WTC11 (cell line): Measurements from ENCODE around the gene ADGRL1. TPM values are rescaled to one million over a fixed set of nuclear protein-coding genes. Genes with fewer than 3 reads are reported as not detected.

Source experiments
- ATF1 ChIP-seq: sonication (generic); formaldehyde crosslinking; IDR thresholded peaks from 2 replicates; pipeline ENCODE4 v1.8.1; 2023; ENCODE audit warnings: mild to moderate bottlenecking, moderate library complexity, missing genetic modification reagents
- CREM ChIP-seq: sonication (generic); formaldehyde crosslinking; IDR thresholded peaks from 2 replicates; pipeline ENCODE4 v1.8.1; 2022; ENCODE audit warnings: mild to moderate bottlenecking, missing genetic modification reagents, moderate library complexity
- ERG ChIP-seq: fragments of 250-450 bp; sonication (Bioruptor Pico); IDR thresholded peaks from 2 replicates; pipeline ENCODE4 v1.8.0; 2021; ENCODE audit warnings: mild to moderate bottlenecking
- ESRRA ChIP-seq: sonication (generic); formaldehyde crosslinking; IDR thresholded peaks from 2 replicates; pipeline ENCODE4 v1.8.1; 2022; ENCODE audit warnings: mild to moderate bottlenecking, missing genetic modification reagents, borderline replicate concordance
- ETV6 ChIP-seq: sonication (generic); formaldehyde crosslinking; IDR thresholded peaks from 2 replicates; pipeline ENCODE4 v1.8.1; 2022; ENCODE audit warnings: mild to moderate bottlenecking, missing genetic modification reagents
- GRHL2 ChIP-seq: fragments of 250-450 bp; sonication (Bioruptor Pico); IDR thresholded peaks from 2 replicates; pipeline ENCODE4 v1.8.0; 2022; ENCODE audit warnings: mild to moderate bottlenecking, moderate library complexity; ENCODE audit not compliant: insufficient replicate concordance, severe bottlenecking
- GTF2I ChIP-seq: fragments of 250-450 bp; sonication (Bioruptor Pico); conservative IDR thresholded peaks from 2 replicates; pipeline ENCODE4 v1.4.0; 2021; ENCODE audit warnings: mild to moderate bottlenecking
- PRDM15 ChIP-seq: sonication (generic); formaldehyde crosslinking; IDR thresholded peaks from 2 replicates; pipeline ENCODE4 v1.8.0; 2022; ENCODE audit warnings: missing genetic modification reagents
- TEAD1 ChIP-seq: sonication (generic); formaldehyde crosslinking; IDR thresholded peaks from 2 replicates; pipeline ENCODE4 v1.8.0; 2022; ENCODE audit warnings: mild to moderate bottlenecking, missing genetic modification reagents
- ZMAT4 ChIP-seq: fragments of 250-450 bp; sonication (Bioruptor Pico); IDR thresholded peaks from 2 replicates; pipeline ENCODE4 v1.9.0; 2021; ENCODE audit warnings: mild to moderate bottlenecking
- ZNF281 ChIP-seq: sonication (generic); formaldehyde crosslinking; IDR thresholded peaks from 2 replicates; pipeline ENCODE4 v1.8.0; 2023; ENCODE audit warnings: mild to moderate bottlenecking, missing genetic modification reagents
- ZNF317 ChIP-seq: sonication (generic); formaldehyde crosslinking; IDR thresholded peaks from 2 replicates; pipeline ENCODE4 v1.8.1; 2023; ENCODE audit warnings: low read depth, mild to moderate bottlenecking, moderate library complexity, missing genetic modification reagents, borderline replicate concordance
- ZNF532 ChIP-seq: fragments of 250-450 bp; sonication (Bioruptor Pico); IDR thresholded peaks from 2 replicates; pipeline ENCODE4 v1.9.0; 2021; ENCODE audit warnings: mild to moderate bottlenecking, borderline replicate concordance
- ZNF671 ChIP-seq: fragments of 250-450 bp; sonication (Bioruptor Pico); IDR thresholded peaks from 2 replicates; pipeline ENCODE4 v1.8.0; 2021; ENCODE audit warnings: mild to moderate bottlenecking
- total RNA-seq: library from RNA; stranded (reverse); gene quantifications from 3 replicates; pipeline ENCODE4 v1.2.3, GENCODE V29; 2021

The ADGRL1 gene
- total RNA-seq, 1 experiment from 2014 or later, result 128 TPM

GRCh38 chr19:14136509-14137281 lies 69.3 kb downstream of the ADGRL1 start, which contains the start of gene ASF1B (continued):
- TF ChIP-seq PRDM15 (CRISPR knock-in tag) (no peak), ERG (no peak), ETV6 (CRISPR knock-in tag) (0 out of 2 replicates have a peak, but pooled peaks have one; percentile 55), ZNF281 (CRISPR knock-in tag) (no peak), TEAD1 (CRISPR knock-in tag) (0 out of 2 replicates have a peak, but pooled peaks have one; percentile 54), GRHL2 (CRISPR knock-in tag) (no peak), ZMAT4 (no peak), ZNF317 (CRISPR knock-in tag) (no peak), ESRRA (CRISPR knock-in tag) (0 out of 2 replicates have a peak, but pooled peaks have one; percentile 47), ATF1 (CRISPR knock-in tag) (no peak), GTF2I (CRISPR knock-in tag) (no peak), CREM (CRISPR knock-in tag) (no peak; the same call in 1 of the 2 replicates), ZNF671 (CRISPR knock-in tag) (no peak), ZNF532 (CRISPR knock-in tag) (no peak)
